ENCODE results near the gene METTL24.

DNA sequence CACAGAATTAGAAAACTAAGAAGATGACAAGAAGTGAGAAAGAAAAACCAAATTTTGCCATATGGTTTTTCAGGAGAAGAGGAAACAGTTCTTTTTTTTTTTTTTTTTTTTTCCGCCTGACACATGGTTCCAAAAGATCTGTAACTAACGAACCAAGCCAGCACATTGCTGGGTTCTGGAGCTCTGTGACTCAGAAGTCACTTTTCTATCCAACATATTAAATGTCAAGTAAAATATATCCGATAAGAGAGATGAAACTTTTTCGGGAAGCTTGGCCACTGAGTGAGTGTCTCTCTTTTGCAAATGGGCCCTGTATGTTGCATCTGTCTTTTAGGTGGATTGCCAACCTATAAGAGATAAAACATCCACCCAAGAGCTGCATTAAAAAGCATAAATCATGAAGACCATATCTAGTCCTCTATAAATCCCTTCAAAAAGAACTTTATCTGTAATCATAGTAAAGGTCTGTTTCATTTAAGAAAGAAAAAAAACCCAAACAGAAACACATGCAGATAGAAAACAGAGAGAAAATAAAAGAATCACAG lies 4.6 kb downstream of the METTL24 start:
- TF ChIP-seq CTCF (conservative IDR thresholded peaks at IDR 0.05; ENCODE audit: low read length) (no peak), EZH2phosphoT487 (IDR thresholded peaks at IDR 0.05; ENCODE audit: borderline replicate concordance) (no peak)
